ENCODE measurements around the gene BIN1. TPM values are rescaled to one million over a fixed set of nuclear protein-coding genes. Genes with fewer than 3 reads are reported as not detected.

BIN1 gene
- total RNA-seq, 1 experiment from 2014 or later: 31.8 TPM

GRCh38 chr2:127048618-127048935 lies 58.4 kb downstream of the BIN1 start:
- Histone ChIP-seq H3K27me3 (ENCODE audit: insufficient read depth, low read length) (no peaks in the 10 kb centered on the region), H2AFZ (ENCODE audit: low read depth, low read length, poor library complexity, severe bottlenecking) (no peak overlapping the region), H3K4me1 (ENCODE audit: control insufficient read depth in 1 of 2, insufficient read depth in 2 of 2, low read length in 2 of 2) (peaks cover 0 to 15% of the 10 kb centered on the region in 2 experiments; a peak in 1 of 4 replicates), H4K20me1 (ENCODE audit: insufficient read depth) (no peaks in the 10 kb centered on the region), H3K9me3 (ENCODE audit: control insufficient read depth in 1 of 2, insufficient read depth in 1 of 2, low read depth in 1 of 2, low read length in 2 of 2) (no peaks in the 10 kb centered on the region), H3K79me2 (ENCODE audit: insufficient read depth, low read length) (no peaks in the 10 kb centered on the region), H3K36me3 (ENCODE audit: control insufficient read depth in 1 of 2, insufficient read depth in 2 of 2, low read length in 2 of 2) (no peaks in the 10 kb centered on the region), H3K27ac (ENCODE audit: low read depth, low read length) (no peak overlapping the region), H3K4me2 (ENCODE audit: low read length) (no peak overlapping the region), H3K4me3 (replicated peaks in 1 of 2; ENCODE audit: low read depth in 1 of 2, low read length in 2 of 2) (no peak overlapping the region), H3K9ac (ENCODE audit: low read length) (no peak overlapping the region), H3K9me2 (ENCODE audit: insufficient read depth) (no peaks in the 10 kb centered on the region)
- no TSS peak for BruUV-seq (replicated peaks)
- ATAC-seq (no peak), DNase-seq (ENCODE audit: low read depth, low spot score) (no peak)
- CTCF ChIA-PET: no interaction called here
- intact Hi-C loops (cut with micrococcal nuclease): no loop called here
- POLR2A ChIA-PET: no interaction called here
- RAD21 ChIA-PET (ENCODE audit: low non-redundant PET in 1 of 2, low total read pairs in 2 of 2, uncharacterized antibody in 2 of 2, unreplicated experiment in 2 of 2): no interaction called here
- TF ChIP-seq JUND (IDR thresholded peaks at IDR 0.05): no peak
- TF ChIP-seq CEBPB (IDR thresholded peaks at IDR 0.05; ENCODE audit: low read depth): no peak
- no peak for TF ChIP-seq TCF7L2 (IDR thresholded peaks at IDR 0.05; ENCODE audit: borderline replicate concordance, extremely low read depth, insufficient read depth, insufficient read length)
- TF ChIP-seq ZNF274 (IDR thresholded peaks at IDR 0.05; ENCODE audit: low read depth, low read length): no peak
- TF ChIP-seq SRF (IDR thresholded peaks at IDR 0.05; ENCODE audit: low read depth): no peak
- TF ChIP-seq ATF3 (IDR thresholded peaks at IDR 0.05): no peak
- no peak for TF ChIP-seq YY1 (IDR thresholded peaks at IDR 0.05; ENCODE audit: extremely low read depth, insufficient replicate concordance, low read depth, low read length)
- no peak for TF ChIP-seq SIN3A (IDR thresholded peaks at IDR 0.05; ENCODE audit: low read depth)
- no peak for TF ChIP-seq POLR2AphosphoS5 (IDR thresholded peaks at IDR 0.05; ENCODE audit: low read depth, low read length)
- TF ChIP-seq EZH2phosphoT487 (IDR thresholded peaks at IDR 0.05; ENCODE audit: borderline replicate concordance): no peak
